Ramos (cell line): ENCODE data around the gene EML4.

Source experiments
- in situ Hi-C: fragments of 300-500 bp; cut with MboI; formaldehyde crosslinking; loops from one replicate; pipeline ENCODE4 v1.14.3; 2022; ENCODE audit warnings: low sequenced_read_pairs; ENCODE audit not compliant: unreplicated experiment

EML4 gene

GRCh38 chr2:42324949-42325348, 155.8 kb downstream of the EML4 start:
- in situ Hi-C loops = no loop called here

GRCh38 chr2:42325609-42326008, 156.5 kb downstream of the EML4 start:
- in situ Hi-C loops = no loop called here

DNA sequence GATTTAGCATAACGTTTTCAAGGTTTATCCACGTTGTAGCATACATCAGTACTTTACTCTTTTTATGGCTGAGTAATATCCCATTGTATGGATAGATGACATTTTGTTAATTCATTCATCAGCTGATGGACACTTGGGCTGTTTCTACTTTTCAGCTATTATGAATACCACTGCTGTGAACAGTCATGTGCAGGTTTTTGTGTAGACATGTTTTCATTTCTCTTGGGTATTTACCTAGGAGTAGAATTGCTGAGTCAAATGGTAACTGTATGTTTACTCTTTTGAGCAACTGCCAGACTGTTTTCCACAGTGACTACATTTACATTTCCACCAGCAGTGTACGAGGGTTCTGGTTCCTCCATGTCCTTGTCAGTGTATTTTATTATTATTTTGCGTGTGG, 158.0 kb downstream of the EML4 start:
- in situ Hi-C loops = no loop called here

DNA sequence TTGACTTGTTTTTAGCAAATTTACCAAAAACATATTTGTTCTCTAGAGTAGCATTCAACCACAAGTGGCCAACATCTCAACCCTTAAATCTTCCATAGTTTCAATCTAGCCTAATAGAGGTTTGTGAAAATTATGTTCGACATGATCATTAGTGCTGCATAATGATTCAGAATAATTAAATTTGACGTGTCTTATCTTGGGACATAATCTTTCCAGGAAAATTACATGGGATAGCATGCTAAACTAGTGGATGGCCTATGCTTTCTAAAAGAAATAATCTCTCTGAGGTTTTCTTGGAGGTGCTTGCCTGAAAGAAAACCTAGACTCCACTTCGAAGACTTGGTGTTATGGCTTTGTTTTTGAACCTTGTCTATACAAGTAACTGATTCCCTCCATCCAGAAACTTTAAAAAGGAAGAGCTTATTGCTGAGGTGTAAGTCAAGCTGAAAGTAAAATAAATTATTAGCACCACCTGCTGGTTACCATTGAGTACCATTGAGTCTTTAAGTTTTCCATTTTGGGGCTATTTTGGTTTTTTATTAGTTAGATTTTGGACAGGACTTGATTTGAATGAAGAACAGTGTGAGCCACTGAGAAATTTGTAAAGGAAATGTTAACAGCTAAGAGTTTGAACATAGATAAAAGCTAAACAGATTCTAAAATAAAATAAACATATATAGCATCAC, 159.1 kb downstream of the EML4 start:
- in situ Hi-C loops = no loop called here

DNA sequence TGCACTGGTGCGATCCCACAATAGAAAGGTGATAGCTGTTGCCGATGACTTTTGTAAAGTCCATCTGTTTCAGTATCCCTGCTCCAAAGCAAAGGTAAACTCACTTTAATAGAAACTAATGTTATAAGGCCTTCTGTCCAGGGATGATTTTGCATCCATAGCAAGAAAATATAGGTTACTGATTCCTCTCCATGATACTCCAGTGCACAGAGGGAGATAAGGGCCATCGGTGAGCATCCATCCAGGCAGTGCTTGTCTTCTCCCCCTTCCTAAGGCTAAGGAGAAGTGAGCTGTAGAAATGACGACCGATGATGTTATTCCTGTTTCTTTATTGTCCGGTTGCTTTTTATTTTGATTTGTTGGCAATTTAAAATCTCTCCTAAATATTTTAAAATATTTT, 159.8 kb downstream of the EML4 start:
- in situ Hi-C loops = no loop called here

GRCh38 chr2:42329736-42330135, 160.6 kb downstream of the EML4 start:
- in situ Hi-C loops = loop anchor here (10.0 kb wide), 1 partner anchor 235 kb away; no protein-coding TSS in a partner anchor

- in situ Hi-C loops = loop anchor here (10.0 kb wide), 1 partner anchor 237 kb away; no protein-coding TSS in a partner anchor
Measured at GRCh38 chr2:42331569-42332284, 162.6 kb downstream of the EML4 start.

GRCh38 chr2:42332575-42332974, 163.4 kb downstream of the EML4 start:
- in situ Hi-C loops = loop anchor here (10.0 kb wide), 1 partner anchor 238 kb away; no protein-coding TSS in a partner anchor

- in situ Hi-C loops = loop anchor here (10.0 kb wide), 1 partner anchor 239 kb away; no protein-coding TSS in a partner anchor
Measured at GRCh38 chr2:42333579-42333978, 164.4 kb downstream of the EML4 start.

- in situ Hi-C loops = loop anchor here (10.0 kb wide), 1 partner anchor 239 kb away; no protein-coding TSS in a partner anchor
Measured at GRCh38 chr2:42334220-42334619, 165.1 kb downstream of the EML4 start.

GRCh38 chr2:42334865-42335264, 165.7 kb downstream of the EML4 start:
- in situ Hi-C loops = loop anchor here (10.0 kb wide), 1 partner anchor 240 kb away; no protein-coding TSS in a partner anchor

DNA sequence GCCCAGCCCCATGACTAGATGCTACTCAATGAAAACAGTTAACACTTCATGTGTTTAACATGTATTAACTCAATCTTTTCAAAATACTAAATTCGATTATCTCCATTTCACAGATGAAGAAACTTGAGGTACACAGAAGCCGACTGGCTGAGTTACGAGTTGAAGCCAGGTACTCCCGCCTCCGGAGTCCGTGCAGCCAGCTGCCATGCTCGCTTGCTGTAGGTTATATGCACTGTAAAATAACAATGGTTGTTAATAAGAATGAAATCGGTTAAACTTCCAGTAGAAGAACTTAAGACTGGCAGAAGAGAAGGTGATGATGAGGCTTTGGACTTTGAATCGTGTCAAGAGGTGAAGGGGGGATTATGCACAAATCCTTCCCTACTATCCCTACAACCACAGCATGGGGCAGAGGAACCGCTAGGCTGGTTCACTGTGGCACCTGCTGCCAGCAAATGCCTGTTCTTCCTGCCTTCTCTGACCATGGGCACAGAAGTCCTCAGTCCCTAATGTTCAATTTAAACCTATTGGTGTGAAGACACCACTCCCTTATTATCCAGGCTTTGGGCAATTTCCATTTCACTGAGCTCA, 166.5 kb downstream of the EML4 start:
- in situ Hi-C loops = loop anchor here (10.0 kb wide), 1 partner anchor 241 kb away; no protein-coding TSS in a partner anchor

DNA sequence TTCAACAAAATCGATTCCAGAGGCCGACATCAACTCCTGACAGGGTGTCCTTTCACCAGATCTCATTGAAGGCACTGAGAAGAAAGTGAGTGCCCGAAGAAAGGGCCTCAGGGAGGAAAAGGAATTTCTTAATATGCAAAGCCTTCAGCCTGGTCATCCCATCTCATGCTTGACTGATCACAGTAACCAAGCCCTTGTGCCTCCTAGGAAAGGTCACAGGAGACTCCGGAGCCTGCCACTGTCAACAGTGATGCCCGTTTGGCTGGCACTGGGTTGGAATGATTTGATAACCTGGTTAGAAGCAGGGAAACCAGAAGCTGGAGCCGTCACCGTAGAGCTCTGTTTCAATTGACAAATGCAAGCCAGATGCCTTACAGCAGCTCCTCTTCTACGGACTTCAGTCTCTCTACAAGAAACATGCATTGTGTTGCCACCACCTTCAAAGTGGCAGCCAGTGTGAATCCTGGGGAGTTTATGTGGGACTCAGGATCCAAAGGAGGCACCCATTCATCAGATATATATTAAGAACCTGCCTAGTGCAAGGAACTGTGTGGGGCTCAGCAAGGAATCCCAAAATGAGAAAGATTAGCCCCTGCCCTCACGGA, 167.3 kb downstream of the EML4 start:
- in situ Hi-C loops = loop anchor here (10.0 kb wide), 1 partner anchor 242 kb away; no protein-coding TSS in a partner anchor

DNA sequence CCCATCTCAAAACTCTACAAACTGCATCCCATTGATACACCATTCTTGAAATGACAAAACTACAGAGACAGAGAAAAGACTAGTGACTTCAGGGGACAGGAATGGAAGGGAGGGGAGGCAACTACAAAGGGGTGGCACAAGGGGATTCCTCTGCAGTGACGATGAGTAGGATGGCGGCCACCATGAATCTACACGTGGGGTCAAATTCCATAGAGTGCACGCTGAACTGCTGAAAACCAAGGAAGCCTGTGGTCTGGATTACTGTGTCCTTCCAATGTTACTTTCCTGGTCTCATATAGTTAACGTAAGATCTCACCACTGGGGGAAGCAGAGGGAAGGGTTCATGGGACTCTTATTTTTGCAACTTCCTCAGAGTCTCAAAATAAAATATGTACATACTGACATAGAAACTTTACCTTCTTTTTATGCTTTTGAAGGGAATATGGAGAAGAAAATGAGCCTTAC, 168.2 kb downstream of the EML4 start:
- in situ Hi-C loops = loop anchor here (10.0 kb wide), 1 partner anchor 243 kb away; no protein-coding TSS in a partner anchor

- in situ Hi-C loops = loop anchor here (10.0 kb wide), 1 partner anchor 243 kb away; no protein-coding TSS in a partner anchor
Measured at GRCh38 chr2:42337846-42338566, 168.9 kb downstream of the EML4 start.

DNA sequence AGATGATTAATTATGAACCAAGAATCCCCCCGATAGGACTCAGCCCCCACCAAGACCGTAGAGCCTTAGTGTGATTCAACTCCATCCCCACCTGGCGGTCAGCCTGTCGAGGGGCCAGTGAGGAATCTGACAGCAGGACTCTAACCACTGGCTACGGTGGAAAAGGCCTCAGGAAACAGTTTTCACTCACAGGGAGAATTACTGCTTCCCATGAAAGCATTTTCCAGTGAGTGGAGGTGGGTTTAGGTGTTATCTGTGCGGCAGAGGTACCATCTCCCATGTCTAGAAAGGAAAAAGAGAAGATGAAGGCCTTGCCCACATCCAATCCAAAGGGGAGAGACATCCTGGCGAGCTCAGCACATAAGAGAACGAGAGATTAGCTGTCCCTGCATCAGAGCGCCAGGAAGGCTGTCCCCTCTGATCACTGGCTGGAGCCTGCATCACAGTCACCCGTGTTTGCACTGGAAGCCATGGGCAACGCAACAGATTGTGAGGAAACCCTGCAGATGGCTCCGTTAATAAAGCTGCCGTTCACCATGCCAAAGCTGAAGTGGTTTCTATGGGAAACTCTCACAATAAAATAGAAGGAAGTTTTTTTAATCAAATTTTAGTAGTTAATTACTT, 169.5 kb downstream of the EML4 start:
- in situ Hi-C loops = loop anchor here (10.0 kb wide), 1 partner anchor 244 kb away; no protein-coding TSS in a partner anchor

DNA sequence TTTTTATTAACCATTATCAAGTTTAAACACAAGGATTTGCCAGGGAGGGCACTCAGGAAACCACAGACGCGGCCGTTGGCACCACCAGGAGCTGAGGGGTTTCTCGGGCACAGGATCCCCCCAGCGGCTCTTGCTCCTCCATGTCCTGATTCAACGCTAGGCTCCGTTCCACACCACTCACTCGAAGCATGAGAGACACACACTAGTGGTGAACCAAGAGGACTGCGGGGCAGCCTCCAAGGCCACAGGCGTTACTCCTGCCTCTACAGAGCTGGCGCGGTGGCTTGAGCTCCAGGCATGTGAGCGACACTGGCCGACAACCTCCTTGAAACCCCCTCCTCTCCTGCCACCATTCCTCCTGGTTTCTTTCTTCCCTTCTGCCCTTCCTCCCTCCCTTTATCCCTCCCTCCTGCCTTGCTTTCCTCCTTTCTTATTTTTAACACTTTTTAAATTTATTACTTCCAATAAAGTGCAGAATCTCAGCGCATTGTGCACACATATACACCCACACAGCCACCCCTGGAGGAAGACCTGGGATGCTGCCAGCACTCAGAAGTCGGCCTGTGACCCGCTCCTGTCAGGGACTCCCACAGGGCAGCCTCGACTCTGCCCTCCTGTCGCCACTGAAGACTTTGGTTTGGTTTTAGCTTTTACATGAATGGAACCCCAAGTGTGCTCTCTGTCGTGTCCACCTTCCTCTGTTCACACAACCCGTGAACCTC, 170.2 kb downstream of the EML4 start:
- in situ Hi-C loops = loop anchor here (10.0 kb wide), 1 partner anchor 245 kb away; no protein-coding TSS in a partner anchor
